Measurements from ENCODE around the gene HK3.

Gene HK3

GRCh38 chr5:176901260-176902101 lies 2.3 kb upstream of the HK3 start:
- DNase-seq (ENCODE audit: extremely low spot score) = no peak

GRCh38 chr5:176900780-176901204 lies 1.6 kb upstream of the HK3 start:
- DNase-seq (ENCODE audit: extremely low spot score) = no peak
- ChIA-PET POLR2A (no interaction called here), CTCF (interaction anchor here (1.1 kb wide), 1 partner anchor 240 kb away, joined by 4 read pairs; no protein-coding TSS in a partner anchor)
- no peak for TF ChIP-seq BHLHE40 (IDR thresholded peaks at IDR 0.05; ENCODE audit: borderline replicate concordance)
- TF ChIP-seq FOXM1 (IDR thresholded peaks at IDR 0.05; ENCODE audit: borderline replicate concordance) = no peak

More at GRCh38 chr5:176901260-176902101, 2.3 kb upstream of the HK3 start:
- CTCF ChIA-PET = interaction anchor here (1.1 kb wide), 1 partner anchor 241 kb away, joined by 4 read pairs; no protein-coding TSS in a partner anchor
- no peak for TF ChIP-seq HDGF (IDR thresholded peaks at IDR 0.05; ENCODE audit: borderline replicate concordance)
- TF ChIP-seq SP1 (IDR thresholded peaks at IDR 0.05) = no peak
- TF ChIP-seq LEF1 (IDR thresholded peaks at IDR 0.05; ENCODE audit: borderline replicate concordance) = no peak
- no peak for TF ChIP-seq CTBP1 (IDR thresholded peaks at IDR 0.05; ENCODE audit: borderline replicate concordance)
- no peak for TF ChIP-seq L3MBTL2 (conservative IDR thresholded peaks at IDR 0.05)
- no peak for TF ChIP-seq TARDBP (IDR thresholded peaks at IDR 0.05)
- POLR2A ChIA-PET = no interaction called here

GRCh38 chr5:176899946-176900779 lies 1.0 kb upstream of the HK3 start:
- TF ChIP-seq SP1 (IDR thresholded peaks at IDR 0.05) = no peak
- no peak for TF ChIP-seq FOXM1 (IDR thresholded peaks at IDR 0.05; ENCODE audit: borderline replicate concordance)
- no peak for TF ChIP-seq LEF1 (IDR thresholded peaks at IDR 0.05; ENCODE audit: borderline replicate concordance)
- no peak for TF ChIP-seq TARDBP (IDR thresholded peaks at IDR 0.05)
- no peak for TF ChIP-seq ZNF384 (IDR thresholded peaks at IDR 0.05)
- no peak for TF ChIP-seq ARNT (IDR thresholded peaks at IDR 0.05)
- no peak for TF ChIP-seq NFRKB (IDR thresholded peaks at IDR 0.05)
- no peak for TF ChIP-seq PKNOX1 (IDR thresholded peaks at IDR 0.05)
- no peak for TF ChIP-seq CTBP1 (IDR thresholded peaks at IDR 0.05; ENCODE audit: borderline replicate concordance)
- no peak for TF ChIP-seq HDGF (IDR thresholded peaks at IDR 0.05; ENCODE audit: borderline replicate concordance)
- TF ChIP-seq BHLHE40 (IDR thresholded peaks at IDR 0.05; ENCODE audit: borderline replicate concordance) = no peak
- TF ChIP-seq ELF4 (IDR thresholded peaks at IDR 0.05) = no peak
- TF ChIP-seq SUZ12 (IDR thresholded peaks at IDR 0.05) = no peak
- TF ChIP-seq FOXK2 (IDR thresholded peaks at IDR 0.05) = no peak
- no peak for TF ChIP-seq FOXA1 (IDR thresholded peaks at IDR 0.05)
- no peak for TF ChIP-seq L3MBTL2 (conservative IDR thresholded peaks at IDR 0.05)
- POLR2A ChIA-PET = interaction anchor here (0.6 kb wide), 1 partner anchor 9 kb away, joined by 3 read pairs; no protein-coding TSS in a partner anchor
- CTCF ChIA-PET = interaction anchor here (0.5 to 0.6 kb wide), 3 partner anchors 127 to 461 kb away, joined by 3 read pairs; no protein-coding TSS in a partner anchor

GRCh38 chr5:176897263-176897662 lies 1.9 kb downstream of the HK3 start:
- TF ChIP-seq SP1 (IDR thresholded peaks at IDR 0.05) = no peak
- TF ChIP-seq ARNT (IDR thresholded peaks at IDR 0.05) = no peak
- no peak for TF ChIP-seq FOXK2 (IDR thresholded peaks at IDR 0.05)
- TF ChIP-seq L3MBTL2 (conservative IDR thresholded peaks at IDR 0.05) = no peak
- TF ChIP-seq TARDBP (IDR thresholded peaks at IDR 0.05) = no peak
- TF ChIP-seq ZNF384 (IDR thresholded peaks at IDR 0.05) = no peak
- no peak for TF ChIP-seq HDGF (IDR thresholded peaks at IDR 0.05; ENCODE audit: borderline replicate concordance)
- no peak for TF ChIP-seq FOXM1 (IDR thresholded peaks at IDR 0.05; ENCODE audit: borderline replicate concordance)
- no peak for TF ChIP-seq NFRKB (IDR thresholded peaks at IDR 0.05)
- no peak for TF ChIP-seq CTBP1 (IDR thresholded peaks at IDR 0.05; ENCODE audit: borderline replicate concordance)
- no peak for TF ChIP-seq PKNOX1 (IDR thresholded peaks at IDR 0.05)
- TF ChIP-seq SUZ12 (IDR thresholded peaks at IDR 0.05) = no peak
- no peak for TF ChIP-seq LEF1 (IDR thresholded peaks at IDR 0.05; ENCODE audit: borderline replicate concordance)
- POLR2A ChIA-PET = no interaction called here
- CTCF ChIA-PET = interaction anchor here (1.9 kb wide), 1 partner anchor 237 kb away, joined by 10 read pairs; no protein-coding TSS in a partner anchor
- DNase-seq (ENCODE audit: extremely low spot score) = no peak

More at GRCh38 chr5:176899946-176900779, 1.0 kb upstream of the HK3 start:
- DNase-seq (ENCODE audit: extremely low spot score) = no peak

- TF ChIP-seq ARNT (IDR thresholded peaks at IDR 0.05) (no peak), SP1 (IDR thresholded peaks at IDR 0.05) (no peak), PKNOX1 (IDR thresholded peaks at IDR 0.05) (no peak), FOXA1 (IDR thresholded peaks at IDR 0.05) (no peak), NFRKB (IDR thresholded peaks at IDR 0.05) (no peak), LEF1 (IDR thresholded peaks at IDR 0.05; ENCODE audit: borderline replicate concordance) (no peak), HDGF (IDR thresholded peaks at IDR 0.05; ENCODE audit: borderline replicate concordance) (no peak), SUZ12 (IDR thresholded peaks at IDR 0.05) (no peak), TARDBP (IDR thresholded peaks at IDR 0.05) (no peak), ZNF384 (IDR thresholded peaks at IDR 0.05) (no peak), BHLHE40 (IDR thresholded peaks at IDR 0.05; ENCODE audit: borderline replicate concordance) (no peak), CTBP1 (IDR thresholded peaks at IDR 0.05; ENCODE audit: borderline replicate concordance) (no peak)
- CTCF ChIA-PET = interaction anchor here (0.6 kb wide), 1 partner anchor 221 kb away, joined by 3 read pairs; no protein-coding TSS in a partner anchor
- POLR2A ChIA-PET = no interaction called here
- DNase-seq (ENCODE audit: extremely low spot score) = no peak
These were observed 3.3 kb downstream of the HK3 start for GRCh38 chr5:176895831-176896230.

All from HEK293T (cell line).